ENCODE results near the gene MBD5.

DNA sequence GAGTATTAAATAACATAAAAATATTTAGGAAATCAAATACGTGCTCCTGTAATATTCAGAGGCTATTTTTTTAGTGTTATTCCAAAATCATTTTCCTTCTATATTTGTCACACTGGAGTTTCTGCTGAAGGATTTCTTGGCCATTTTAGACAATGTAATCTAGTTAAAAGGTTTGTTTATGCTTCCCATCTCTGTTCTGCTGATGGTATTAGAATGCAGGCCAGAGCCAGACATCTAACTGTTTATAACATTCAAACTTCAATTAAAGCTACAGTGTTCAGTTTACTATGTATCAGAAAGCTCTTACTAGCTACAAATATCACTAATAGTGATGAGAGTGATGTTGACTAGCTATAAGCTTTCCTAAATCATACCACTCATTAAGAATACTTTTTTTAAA, 7.9 kb downstream of the MBD5 start:
- TF ChIP-seq, protein P1, sequence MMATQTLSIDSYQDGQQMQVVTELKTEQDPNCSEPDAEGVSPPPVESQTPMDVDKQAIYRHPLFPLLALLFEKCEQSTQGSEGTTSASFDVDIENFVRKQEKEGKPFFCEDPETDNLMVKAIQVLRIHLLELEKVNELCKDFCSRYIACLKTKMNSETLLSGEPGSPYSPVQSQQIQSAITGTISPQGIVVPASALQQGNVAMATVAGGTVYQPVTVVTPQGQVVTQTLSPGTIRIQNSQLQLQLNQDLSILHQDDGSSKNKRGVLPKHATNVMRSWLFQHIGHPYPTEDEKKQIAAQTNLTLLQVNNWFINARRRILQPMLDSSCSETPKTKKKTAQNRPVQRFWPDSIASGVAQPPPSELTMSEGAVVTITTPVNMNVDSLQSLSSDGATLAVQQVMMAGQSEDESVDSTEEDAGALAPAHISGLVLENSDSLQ (IDR thresholded peaks at IDR 0.05) = no peak
- TF ChIP-seq TARDBP (IDR thresholded peaks at IDR 0.05) (no peak), SP1 (IDR thresholded peaks at IDR 0.05) (no peak), FOXK2 (IDR thresholded peaks at IDR 0.05) (no peak), ARNT (IDR thresholded peaks at IDR 0.05) (no peak), FOXM1 (IDR thresholded peaks at IDR 0.05; ENCODE audit: borderline replicate concordance) (no peak), ZNF384 (IDR thresholded peaks at IDR 0.05) (no peak)
